NCI-H187 treated with DMSO at 0.1 percent for 48 hours (cell line): ENCODE measurements around the gene IDH3G.

ENCODE experiments used
- DNase-seq: peaks from one replicate; lab custom pipeline; 2025; lab: John Stamatoyannopoulos, UW

IDH3G gene

DNA sequence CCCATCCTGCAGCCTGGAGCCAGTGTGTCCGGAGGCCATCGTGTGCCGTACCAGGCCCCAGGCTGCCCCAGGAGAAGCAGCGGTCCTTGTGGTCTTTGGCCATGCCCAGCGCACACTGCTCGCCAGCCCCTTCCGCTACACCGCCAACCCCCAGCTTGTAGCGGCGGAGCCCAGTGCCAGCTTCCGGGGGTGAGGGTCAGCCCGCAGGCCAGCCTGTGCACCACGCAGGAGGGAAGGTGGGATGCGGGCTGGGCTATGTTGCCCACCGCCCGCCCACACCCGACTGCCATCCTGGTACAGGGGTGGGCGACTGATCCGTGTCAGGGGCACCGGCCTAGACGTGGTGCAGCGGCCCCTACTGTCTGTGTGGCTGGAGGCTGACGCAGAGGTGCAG is 21.0 kb downstream of the IDH3G start:
- no peak for DNase-seq

DNA sequence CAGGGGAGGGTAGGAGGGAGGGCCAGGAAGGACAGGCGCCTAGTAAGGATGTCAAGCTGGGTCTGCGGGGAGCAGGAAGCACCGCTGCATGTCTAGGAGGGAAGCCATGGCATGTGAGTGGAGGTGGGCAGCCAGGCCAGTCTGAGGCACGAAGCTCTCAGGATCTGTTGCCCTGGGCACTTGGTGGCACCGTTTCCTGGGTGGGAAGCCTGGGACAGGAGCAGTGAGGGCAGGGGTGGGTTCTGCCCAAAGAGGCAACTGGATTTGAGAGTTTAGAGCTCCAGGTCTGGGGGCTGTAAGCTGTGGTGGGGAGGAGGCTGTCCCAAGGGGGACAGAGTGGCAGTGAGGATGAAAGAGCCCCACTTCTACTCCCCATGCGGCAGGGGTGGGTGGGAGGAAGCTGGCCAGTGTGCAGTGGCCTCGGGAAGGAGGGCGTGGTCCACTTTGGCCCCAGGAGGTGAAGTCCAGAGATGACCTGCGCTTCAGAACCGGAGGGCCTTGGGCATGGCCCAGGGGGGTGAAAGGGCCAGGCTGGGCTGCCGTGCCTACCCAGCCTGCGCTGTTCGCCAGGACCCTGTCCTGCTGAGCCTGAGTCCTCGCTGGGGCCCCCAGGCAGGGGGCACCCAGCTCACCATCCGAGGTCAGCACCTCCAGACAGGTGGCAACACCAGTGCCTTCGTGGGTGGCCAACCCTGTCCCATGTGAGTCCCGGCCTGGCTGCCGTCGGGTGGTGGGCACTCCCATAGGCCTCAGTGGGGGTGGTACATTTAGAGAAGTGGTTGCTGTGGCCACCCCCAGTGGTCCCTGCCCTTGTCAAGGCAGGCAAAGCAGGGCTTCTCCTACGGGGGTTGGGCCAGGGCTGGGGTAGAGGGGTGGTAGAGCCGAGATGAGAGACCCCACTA is 21.6 kb downstream of the IDH3G start:
- DNase-seq = no peak

DNA sequence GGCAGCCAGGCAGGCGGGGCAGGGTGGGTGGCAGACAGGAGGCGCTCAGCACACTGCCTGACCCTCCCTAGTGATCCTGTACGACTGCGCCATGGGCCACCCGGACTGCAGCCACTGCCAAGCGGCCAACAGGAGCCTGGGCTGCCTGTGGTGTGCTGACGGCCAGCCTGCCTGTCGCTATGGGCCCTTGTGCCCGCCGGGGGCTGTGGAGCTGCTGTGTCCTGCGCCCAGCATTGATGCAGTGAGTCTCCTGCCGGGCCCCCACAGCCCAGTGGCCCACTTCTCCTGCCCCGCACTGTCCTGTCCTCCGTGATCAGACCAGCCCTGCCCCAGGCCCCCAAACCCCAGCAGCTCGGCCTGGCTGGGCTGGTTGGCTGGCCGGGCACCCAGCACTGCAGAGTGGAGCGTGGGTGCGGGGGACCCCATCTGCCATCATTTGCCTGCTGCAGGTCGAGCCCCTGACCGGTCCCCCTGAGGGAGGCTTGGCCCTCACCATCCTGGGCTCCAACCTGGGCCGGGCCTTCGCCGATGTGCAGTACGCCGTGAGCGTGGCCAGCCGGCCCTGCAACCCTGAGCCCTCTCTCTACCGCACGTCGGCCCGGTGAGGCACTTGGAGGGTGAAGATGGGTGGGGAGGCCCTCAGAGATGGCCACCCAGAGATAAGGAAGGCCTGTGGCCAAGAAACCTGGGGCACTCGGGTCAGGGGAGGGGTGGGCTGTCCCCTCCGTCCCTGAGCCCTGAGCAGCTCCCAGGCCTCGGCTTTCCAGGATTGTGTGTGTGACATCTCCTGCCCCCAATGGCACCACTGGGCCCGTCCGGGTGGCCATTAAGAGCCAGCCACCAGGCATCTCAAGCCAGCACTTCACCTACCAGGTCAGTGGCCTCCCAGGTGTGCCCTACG is 22.5 kb downstream of the IDH3G start:
- no peak for DNase-seq

DNA sequence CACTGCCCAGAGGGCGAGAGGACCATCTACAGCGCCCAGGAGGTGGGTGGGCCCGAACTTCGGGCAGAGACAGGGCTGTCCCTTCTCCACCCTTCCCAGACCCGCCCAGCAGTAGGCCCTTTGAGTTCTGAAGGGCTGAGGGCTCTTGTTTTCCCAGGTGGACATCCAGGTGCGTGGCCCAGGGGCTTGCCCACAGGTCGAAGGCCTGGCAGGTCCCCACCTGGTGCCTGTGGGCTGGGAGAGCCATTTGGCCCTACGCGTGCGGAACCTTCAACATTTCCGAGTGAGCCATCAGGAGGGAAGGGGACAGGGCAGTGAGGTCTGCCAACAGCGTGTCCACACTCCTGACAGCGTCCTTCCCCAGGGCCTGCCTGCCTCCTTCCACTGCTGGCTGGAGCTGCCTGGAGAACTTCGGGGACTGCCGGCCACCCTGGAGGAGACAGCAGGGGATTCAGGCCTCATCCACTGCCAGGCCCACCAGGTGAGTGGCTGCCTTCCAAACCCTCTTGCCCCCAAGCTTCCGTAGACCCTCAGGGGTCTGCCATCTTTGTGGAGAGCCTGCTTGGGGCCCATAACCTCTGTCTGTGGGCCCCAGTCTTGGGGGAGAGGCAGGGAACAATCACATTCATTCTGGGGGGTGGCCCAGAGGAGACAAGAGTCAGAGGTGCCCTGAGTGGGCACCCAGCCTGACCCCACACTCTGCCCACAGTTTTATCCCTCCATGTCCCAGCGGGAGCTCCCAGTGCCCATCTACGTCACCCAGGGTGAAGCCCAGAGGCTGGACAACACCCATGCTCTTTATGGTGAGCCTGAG is 23.4 kb downstream of the IDH3G start:
- DNase-seq = no peak

DNA sequence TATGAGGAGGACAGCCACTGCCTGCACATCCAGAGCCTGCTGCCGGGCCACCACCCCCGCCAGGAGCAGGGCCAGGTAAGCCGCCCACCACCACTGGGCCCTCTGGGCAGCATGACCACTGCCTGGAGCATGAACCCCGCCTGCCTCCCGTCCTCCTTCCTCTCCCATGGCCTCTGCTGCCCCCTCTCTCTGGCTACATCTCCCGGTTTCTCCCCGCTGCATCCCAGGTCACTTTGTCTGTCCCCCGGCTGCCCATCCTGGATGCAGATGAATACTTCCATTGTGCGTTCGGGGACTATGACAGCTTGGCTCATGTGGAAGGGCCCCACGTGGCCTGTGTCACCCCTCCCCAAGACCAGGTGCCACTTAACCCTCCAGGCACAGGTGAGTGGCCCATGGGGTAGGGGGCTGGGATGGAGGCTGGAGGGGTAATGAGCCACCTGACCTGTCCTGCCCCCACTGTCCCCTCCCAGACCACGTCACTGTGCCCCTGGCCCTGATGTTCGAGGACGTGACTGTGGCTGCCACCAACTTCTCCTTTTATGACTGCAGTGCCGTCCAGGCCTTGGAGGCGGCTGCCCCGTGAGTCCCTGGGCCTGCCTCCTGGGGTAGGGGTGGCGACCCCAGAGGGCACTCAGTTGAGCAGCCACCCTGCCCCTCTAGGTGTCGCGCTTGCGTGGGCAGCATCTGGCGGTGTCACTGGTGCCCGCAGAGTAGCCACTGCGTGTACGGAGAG is 24.1 kb downstream of the IDH3G start:
- DNase-seq = no peak

DNA sequence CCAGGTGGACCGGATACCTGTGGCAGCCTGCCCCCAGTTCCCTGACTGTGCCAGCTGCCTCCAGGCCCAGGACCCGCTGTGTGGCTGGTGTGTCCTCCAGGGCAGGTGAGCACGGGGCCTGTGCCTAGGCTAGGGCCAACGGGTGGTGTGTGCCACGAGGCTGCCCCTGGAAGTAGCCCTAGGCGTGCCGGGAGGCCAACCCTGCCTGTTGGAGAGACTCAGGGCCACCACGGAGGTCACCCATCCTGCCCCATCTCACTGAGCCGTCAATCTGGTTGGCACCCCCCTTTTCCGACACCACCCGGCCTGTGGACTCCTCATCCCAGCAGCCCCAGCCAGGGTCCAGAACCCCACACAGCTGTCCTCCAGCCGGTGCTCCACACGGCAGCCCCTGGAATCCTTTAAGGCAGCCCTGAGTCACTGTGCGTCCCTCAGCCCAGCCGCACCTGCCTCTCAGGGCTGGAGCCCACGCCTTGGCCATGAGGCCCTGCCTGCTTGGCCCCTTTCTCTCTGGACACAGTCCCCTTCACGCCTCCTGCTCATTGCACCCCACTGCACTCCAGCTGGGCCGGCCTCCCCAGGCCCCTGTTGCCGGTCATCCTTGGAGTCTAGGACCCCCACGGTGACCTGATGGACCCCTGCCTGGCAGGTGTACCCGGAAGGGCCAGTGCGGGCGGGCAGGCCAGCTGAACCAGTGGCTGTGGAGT is 24.9 kb downstream of the IDH3G start:
- DNase-seq = no peak

DNA sequence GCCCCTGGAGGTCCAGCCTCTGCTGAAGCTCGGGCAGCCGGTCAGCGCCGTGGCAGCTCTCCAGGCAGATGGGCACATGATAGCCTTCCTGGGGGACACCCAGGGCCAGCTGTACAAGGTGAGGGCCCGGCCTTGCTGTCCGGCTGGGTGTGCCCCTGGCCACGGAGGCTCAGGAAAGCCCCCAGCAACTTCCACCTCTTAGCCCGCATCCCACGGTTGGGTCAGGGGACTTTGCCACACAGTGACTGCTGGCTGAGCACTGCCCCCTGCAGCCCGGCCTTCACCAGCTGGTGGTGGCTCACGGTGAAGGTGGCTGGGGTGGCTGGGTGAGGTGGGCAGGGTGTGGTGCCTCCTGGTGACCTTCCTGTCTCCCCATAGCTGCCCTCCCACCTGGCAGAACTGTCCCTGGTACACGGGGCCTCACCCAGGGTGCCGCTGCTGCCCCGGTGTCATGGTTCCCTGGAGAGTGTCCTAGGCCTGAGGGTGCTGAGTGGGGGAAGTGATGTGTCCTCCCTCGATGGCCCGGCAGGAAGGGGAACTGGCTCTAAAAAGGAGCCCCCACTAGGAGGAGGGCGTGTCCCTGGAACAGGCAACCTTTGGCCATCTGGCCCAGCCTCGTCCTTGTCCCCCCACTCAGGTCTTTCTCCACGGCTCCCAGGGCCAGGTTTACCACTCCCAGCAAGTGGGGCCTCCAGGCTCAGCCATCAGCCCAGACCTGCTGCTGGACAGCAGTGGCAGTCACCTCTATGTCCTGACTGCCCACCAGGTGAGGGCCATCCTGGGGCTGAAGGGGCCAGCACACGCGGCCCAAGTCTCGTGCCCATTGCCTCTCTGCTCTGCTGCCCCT is 25.6 kb downstream of the IDH3G start:
- no peak for DNase-seq

DNA sequence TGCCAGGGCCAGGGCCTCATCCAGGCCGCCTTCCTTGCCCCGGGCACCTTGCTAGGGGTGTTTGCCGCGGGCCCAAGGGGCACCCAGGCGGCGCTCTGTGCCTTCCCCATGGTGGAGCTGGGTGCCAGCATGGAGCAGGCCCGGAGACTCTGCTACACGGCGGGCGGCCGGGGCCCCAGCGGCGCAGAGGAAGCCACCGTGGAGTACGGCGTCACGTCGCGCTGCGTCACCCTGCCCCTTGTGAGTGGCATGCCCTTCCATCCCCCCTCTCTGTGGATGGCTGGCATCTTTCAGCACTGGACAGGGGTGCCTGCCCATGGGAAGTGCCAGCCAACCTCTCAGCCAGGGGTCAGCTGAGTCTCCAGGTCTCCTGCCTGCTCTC is 26.5 kb downstream of the IDH3G start:
- DNase-seq = no peak

DNA sequence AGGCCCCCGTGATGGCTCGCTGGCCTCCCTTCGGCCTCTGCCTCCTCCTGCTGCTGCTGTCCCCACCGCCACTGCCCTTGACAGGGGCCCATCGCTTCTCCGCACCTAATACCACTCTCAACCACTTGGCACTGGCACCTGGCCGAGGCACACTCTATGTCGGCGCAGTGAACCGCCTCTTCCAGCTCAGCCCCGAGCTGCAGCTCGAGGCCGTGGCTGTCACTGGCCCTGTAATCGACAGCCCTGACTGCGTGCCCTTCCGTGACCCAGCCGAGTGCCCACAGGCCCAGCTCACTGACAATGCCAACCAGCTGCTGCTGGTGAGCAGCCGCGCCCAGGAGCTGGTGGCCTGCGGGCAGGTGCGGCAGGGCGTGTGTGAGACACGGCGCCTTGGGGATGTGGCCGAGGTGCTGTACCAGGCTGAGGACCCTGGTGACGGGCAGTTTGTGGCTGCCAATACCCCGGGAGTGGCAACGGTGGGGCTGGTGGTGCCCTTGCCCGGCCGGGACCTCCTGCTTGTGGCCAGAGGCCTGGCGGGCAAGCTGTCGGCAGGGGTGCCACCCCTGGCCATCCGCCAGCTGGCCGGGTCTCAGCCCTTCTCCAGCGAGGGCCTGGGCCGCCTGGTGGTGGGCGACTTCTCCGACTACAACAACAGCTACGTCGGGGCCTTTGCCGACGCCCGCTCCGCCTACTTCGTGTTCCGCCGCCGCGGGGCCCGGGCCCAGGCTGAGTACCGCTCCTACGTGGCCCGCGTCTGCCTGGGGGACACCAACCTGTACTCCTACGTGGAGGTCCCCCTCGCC is 27.1 kb downstream of the IDH3G start:
- no peak for DNase-seq

DNA sequence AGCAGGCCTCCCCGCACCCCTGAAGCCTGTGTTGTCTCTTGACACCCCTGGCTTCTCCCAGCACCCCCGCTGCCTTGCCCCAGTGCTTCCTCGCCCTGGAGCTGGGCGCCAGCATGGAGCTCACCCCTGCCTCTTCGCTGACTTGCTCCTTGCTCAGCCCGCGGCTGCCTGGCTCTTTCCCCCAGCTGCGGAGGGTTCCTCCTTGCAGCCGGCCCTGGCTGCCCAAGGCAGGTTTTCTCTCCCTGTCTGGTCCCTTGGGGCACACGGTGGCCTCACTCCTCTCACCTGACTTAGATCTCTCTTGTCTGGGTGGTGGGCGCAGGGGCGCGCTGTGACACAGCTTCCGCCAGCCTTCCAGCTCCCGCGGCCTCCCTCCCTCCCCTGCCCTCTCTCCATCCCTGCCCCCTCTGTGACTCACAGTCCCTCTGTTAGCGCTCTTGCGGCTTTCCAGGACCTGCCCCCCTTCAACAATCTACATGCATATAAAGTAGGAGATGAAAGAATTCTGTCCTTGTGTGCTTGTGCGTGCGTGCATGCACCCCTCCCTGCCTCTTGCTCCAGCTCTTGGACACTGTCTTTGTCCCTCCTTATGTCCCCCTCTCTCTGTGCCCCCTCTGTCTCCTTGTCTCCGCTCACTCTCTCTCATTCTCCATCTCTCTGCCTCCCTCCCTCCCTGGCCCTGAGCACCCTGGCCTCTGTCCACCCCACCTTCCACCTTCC is 27.9 kb downstream of the IDH3G start:
- no peak for DNase-seq

DNA sequence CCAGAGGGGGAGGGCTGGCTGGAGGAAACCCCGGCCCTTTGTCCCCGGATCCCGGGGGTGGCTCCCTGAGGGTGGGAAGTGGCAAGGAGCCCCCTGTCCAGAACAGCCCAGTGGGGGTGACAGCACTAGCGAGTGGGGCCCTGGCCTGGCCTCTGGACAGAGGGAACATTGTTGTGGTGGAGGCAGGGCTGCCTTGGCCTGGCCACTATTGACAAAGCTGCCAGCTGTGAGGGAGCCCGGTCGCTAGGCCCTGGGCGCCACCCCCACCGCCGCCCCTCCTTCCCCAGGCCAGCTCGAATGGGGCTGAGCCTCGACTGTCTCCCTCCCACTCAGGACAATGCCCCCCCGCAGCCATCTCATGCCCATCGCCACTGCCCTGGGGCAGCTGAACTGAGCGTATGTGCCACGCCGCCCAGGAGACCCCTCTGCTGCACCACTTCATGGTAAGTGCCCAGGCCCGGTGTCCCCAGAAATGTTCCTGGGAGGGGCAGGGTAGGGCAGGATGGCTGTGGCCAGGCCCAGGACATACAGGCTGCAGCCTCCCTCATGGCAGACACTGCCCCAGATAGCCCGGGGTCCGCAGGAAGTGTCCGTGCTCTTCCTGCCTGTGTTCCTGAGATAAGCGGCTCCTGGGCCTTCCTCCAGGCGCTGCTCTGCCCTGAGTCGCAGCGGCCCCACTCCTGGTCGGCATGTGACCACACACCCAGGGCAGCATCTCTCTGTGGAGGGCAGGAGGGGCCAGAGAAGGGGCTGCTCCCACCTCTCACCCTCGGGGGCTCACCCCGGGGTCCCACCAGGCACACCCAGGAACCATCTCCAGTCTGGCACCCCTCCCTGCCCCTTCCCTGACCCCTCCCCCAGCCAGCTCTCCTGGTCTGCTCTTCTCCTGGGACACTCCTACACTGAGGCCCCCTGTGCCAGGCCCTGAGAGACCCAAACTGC is 28.8 kb downstream of the IDH3G start:
- no peak for DNase-seq

DNA sequence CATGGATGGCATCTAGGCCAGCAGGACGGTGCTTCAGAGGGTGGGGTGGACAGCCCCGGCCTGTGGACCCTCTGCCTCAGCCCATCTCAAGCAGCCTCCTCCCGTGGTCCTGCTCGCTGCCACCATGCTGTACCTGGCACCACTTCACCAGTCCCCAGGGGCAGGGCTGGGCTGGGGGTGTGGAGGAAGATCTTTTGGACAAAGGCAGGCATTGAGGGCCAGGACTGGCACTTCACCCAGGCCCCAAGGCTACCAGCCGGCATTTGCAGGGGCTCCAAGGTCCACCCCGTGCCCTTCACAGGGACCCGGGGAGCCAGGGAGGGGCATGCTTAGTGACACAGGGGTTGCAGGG is 29.4 kb downstream of the IDH3G start:
- DNase-seq = no peak

DNA sequence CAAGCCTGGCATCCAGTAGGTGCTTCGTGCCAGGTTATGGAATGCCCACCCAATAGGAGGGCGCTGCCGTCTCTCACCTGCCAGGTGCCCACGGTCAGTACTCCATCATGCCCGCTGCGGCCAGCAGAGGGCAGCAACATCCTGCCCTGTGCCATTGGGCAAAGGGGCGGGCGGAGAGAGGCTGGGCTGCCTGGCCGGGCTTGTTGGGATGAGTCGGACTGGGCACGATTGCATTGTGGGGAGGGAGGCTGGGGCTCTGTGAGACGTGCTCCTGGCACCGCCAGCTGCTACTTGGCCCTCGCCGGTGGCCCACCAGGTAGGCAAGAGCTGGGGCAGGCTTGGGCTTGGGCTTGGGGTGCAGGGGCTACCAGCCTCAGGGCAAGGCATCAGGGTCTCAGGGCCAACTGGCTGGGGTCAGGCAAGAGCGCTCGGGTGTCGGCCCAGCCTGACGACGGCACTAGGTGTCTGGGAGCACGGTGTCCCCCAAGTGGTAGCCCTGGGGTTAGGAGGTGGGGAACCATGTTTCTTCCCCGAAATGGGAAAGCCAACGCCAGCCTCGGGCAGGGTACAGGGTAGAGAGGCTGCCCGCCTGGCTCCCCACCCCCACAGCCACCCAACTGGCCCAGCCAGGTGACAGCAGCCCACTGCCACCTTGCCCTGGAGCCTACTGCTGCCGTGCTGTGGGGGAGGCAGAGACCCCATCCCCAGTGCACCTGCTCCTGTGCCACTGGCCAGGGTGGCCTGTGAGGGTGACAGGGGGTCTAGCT is 30.0 kb downstream of the IDH3G start, which contains the start of gene PLXNB3:
Gene PLXNB3, plus strand, starts transcription at position 261 of the 767 bp plus-strand sequence. CDS start 1,287 bp downstream, outside the sequence.
- peak; percentile 61 for DNase-seq

DNA sequence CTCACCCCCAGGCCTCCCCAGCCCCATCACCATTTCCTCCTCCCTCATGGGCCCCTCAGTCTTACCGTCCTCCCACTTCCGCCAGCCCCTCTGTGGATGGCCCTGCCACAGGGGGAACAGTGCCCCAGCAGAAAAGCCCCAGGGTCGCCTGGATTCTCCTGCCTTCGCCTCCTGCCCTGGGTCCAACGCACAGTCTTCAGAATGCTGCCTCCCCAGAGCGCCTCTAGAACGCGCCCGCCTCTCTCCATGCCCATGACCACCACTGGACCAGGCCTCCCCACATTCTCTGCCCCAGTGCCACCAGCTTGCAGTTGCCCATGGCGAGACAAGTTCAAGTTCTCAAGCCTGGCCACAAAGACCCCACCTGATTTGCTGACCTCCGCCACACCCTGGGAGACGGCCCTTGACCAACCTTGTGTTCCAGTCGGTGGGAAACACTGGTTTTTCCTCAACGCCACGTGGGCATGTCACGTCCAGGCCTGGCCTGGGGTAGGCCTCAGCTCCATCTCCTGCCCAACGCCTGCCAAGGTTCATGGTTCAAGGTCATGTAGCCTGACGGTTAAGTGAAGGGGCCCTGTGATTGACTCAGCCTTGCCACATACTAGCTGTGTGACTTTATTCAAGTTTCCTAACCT is 30.8 kb downstream of the IDH3G start:
- no peak for DNase-seq

DNA sequence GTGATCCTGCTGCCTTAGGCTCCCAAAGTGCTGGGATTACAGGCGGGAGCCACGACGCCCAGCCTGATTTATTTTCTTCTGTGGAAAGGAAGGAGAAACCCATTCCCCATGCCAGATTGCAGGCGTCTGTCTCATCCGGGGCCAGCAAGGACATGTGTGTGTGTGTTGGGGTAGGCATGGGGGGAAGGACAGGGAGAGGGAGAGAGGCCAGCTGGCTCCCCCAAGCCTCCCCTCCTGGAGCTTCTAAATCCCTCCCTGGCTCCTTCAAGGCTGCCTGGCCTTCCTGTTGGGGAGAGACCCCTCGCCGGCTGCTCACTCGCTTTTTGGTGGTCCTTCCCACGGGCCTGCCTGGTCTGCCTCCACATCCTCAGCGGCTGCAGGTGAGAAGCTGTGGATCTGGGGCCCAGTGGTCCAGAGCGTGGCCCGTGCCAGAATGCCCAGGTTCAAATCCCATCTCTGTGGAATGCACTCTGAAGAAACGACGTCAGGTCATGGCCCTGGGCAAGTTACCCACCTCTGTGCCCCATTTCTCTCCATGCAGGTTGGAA is 31.5 kb downstream of the IDH3G start:
- no peak for DNase-seq

DNA sequence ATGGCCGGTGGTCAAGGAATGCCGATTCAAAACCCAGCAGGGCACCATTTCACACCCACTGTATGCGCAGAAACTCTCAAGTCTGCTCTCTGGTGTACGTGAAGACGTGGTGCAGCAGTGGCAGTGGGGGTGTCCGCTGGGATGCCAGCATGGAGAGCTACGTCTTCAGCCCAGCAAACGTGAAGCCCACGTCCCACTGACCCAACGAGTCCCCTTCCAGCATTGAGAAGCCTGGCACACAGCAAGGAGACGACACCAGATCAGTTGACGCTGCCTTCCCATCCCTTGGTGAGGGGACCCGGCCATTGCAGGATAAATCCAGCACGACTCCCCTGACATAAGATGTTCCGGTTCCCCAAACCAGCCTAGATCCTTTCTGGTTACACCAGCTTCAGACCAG is 32.3 kb downstream of the IDH3G start:
- DNase-seq = no peak
